Stimulated activated CD4-positive, alpha-beta T cell treated with anti-CD3 and anti-CD28 coated beads, Interleukin-4, amount 100 ng/mL, for 1 hour (primary cell): ENCODE data around the gene YTHDF1.
"Not testable (repeated sequence)": the region's sequence is repeated elsewhere in the genome, so short reads cannot be mapped to it uniquely, and the experiment has no call there.

Experiments
- DNase-seq: peaks from one replicate; pipeline ENCODE4 v3.0.0-alpha.2; 2020

Gene YTHDF1

GRCh38 chr20:63225082-63225454 lies 9.1 kb upstream of the YTHDF1 start:
- no peak for DNase-seq

- no peak for DNase-seq
These were observed 8.6 kb upstream of the YTHDF1 start for GRCh38 chr20:63224412-63225081.

- DNase-seq, result no peak
These were observed 7.9 kb upstream of the YTHDF1 start for GRCh38 chr20:63223826-63224207.

GRCh38 chr20:63223121-63223825 lies 7.3 kb upstream of the YTHDF1 start:
- DNase-seq, result peak; percentile 32

- no peak for DNase-seq
These were observed 6.6 kb upstream of the YTHDF1 start for GRCh38 chr20:63222541-63222940.

GRCh38 chr20:63221400-63222053 lies 5.6 kb upstream of the YTHDF1 start:
- DNase-seq, result not testable (repeated sequence)

- no peak for DNase-seq
These were observed 4.9 kb upstream of the YTHDF1 start for GRCh38 chr20:63220696-63221399.

- DNase-seq, result no peak
These were observed 4.1 kb upstream of the YTHDF1 start for GRCh38 chr20:63219866-63220521.

- no peak for DNase-seq
These were observed 3.5 kb upstream of the YTHDF1 start for GRCh38 chr20:63219447-63219821.

GRCh38 chr20:63218701-63219446 lies 2.9 kb upstream of the YTHDF1 start:
- no peak for DNase-seq

GRCh38 chr20:63217706-63218105 lies 1.8 kb upstream of the YTHDF1 start:
- DNase-seq, result no peak

GRCh38 chr20:63216849-63217471 lies 1.0 kb upstream of the YTHDF1 start:
- DNase-seq, result no peak

GRCh38 chr20:63215101-63216040 lies 560 bp downstream of the YTHDF1 start:
- peak; percentile 16 for DNase-seq

- no peak for DNase-seq
These were observed 1.4 kb downstream of the YTHDF1 start for GRCh38 chr20:63214514-63214913.

- no peak for DNase-seq
These were observed 3.1 kb downstream of the YTHDF1 start for GRCh38 chr20:63212792-63213191.

- DNase-seq, result no peak
These were observed 3.6 kb downstream of the YTHDF1 start for GRCh38 chr20:63212393-63212730.

GRCh38 chr20:63210011-63210605 lies 5.8 kb downstream of the YTHDF1 start:
- DNase-seq, result no peak

GRCh38 chr20:63208346-63208909 lies 7.5 kb downstream of the YTHDF1 start:
- no peak for DNase-seq

- no peak for DNase-seq
These were observed 9.1 kb downstream of the YTHDF1 start for GRCh38 chr20:63206878-63207277.

GRCh38 chr20:63205896-63206295 lies 10.0 kb downstream of the YTHDF1 start:
- no peak for DNase-seq
